PC-3 (cell line): ENCODE data around the gene CLASP1.

Experiments used
- CTCF ChIP-seq: fragments of 300-600 bp; sonication (generic); conservative IDR thresholded peaks from 2 replicates; pipeline ENCODE4 v1.5.1; 2017; ENCODE audit warnings: antibody characterized with exemption, low read depth, mild to moderate bottlenecking, low read length
- EZH2 ChIP-seq: fragments of 300-600 bp; sonication (generic); IDR thresholded peaks from one replicate; pipeline ENCODE4 v1.6.1; 2017; ENCODE audit warnings: antibody characterized with exemption, mild to moderate bottlenecking, low read length; ENCODE audit not compliant: unreplicated experiment
- EZH2phosphoT487 ChIP-seq: fragments of 300-600 bp; sonication (generic); IDR thresholded peaks from 2 replicates; pipeline ENCODE4 v1.6.1; 2018; ENCODE audit warnings: mild to moderate bottlenecking, antibody characterized with exemption, low read length, borderline replicate concordance

- TF ChIP-seq CTCF (no peak), EZH2 (no peak), EZH2phosphoT487 (no peak)
These were observed 222.0 kb downstream of the CLASP1 start for GRCh38 chr2:121427187-121427689.
